Measurements from ENCODE around the gene SLC10A3.
"Not testable (repeated sequence)": the region's sequence is repeated elsewhere in the genome, so short reads cannot be mapped to it uniquely, and the experiment has no call there.

Gene SLC10A3

GRCh38 chrX:154509455-154509854, 19.0 kb upstream of the SLC10A3 start:
- DNase-seq (ENCODE audit: low spot score), result no peak

GRCh38 chrX:154508384-154508745, 17.9 kb upstream of the SLC10A3 start:
- no peak for DNase-seq (ENCODE audit: low spot score)

GRCh38 chrX:154507673-154508383, 17.4 kb upstream of the SLC10A3 start:
- DNase-seq (ENCODE audit: low spot score), result no peak

GRCh38 chrX:154506483-154507332, 16.3 kb upstream of the SLC10A3 start:
- DNase-seq (ENCODE audit: low spot score), result no peak

- no peak for DNase-seq (ENCODE audit: low spot score)
These were observed 15.3 kb upstream of the SLC10A3 start for GRCh38 chrX:154505734-154506133.

- DNase-seq (ENCODE audit: low spot score), result no peak
These were observed 12.6 kb upstream of the SLC10A3 start for GRCh38 chrX:154502989-154503388.

GRCh38 chrX:154502098-154502497, 11.7 kb upstream of the SLC10A3 start:
- DNase-seq (ENCODE audit: low spot score), result no peak

- not testable (repeated sequence) for DNase-seq (ENCODE audit: low spot score)
These were observed 11.0 kb upstream of the SLC10A3 start for GRCh38 chrX:154501423-154501822.

- DNase-seq (ENCODE audit: low spot score), result not testable (repeated sequence)
These were observed 6.2 kb upstream of the SLC10A3 start for GRCh38 chrX:154496591-154497137.

- DNase-seq (ENCODE audit: low spot score), result no peak
These were observed 5.1 kb upstream of the SLC10A3 start for GRCh38 chrX:154495472-154495922.

GRCh38 chrX:154494715-154495114, 4.3 kb upstream of the SLC10A3 start:
- DNase-seq (ENCODE audit: low spot score), result no peak

GRCh38 chrX:154490021-154490413, 412 bp downstream of the SLC10A3 start:
- DNase-seq (ENCODE audit: low spot score), result no peak

GRCh38 chrX:154489182-154489581, 1.2 kb downstream of the SLC10A3 start:
- no peak for DNase-seq (ENCODE audit: low spot score)

GRCh38 chrX:154488336-154489075, 1.9 kb downstream of the SLC10A3 start:
- no peak for DNase-seq (ENCODE audit: low spot score)

- DNase-seq (ENCODE audit: low spot score), result no peak
These were observed 2.7 kb downstream of the SLC10A3 start for GRCh38 chrX:154487518-154488290.

GRCh38 chrX:154486396-154487207, 3.8 kb downstream of the SLC10A3 start, which contains the start of gene UBL4A:
Gene UBL4A, minus strand, starts transcription at chrX:154486615. Its CDS starts 31 bp downstream, at chrX:154486584.
- DNase-seq (ENCODE audit: low spot score), result no peak

- no peak for DNase-seq (ENCODE audit: low spot score)
These were observed 4.4 kb downstream of the SLC10A3 start for GRCh38 chrX:154486052-154486395.

- no peak for DNase-seq (ENCODE audit: low spot score)
These were observed 5.0 kb downstream of the SLC10A3 start for GRCh38 chrX:154485150-154486051.

Measured in globus pallidus (tissue), 1 donor.